Cerebellar cortex (tissue), 1 donor: ENCODE data around the gene LPIN2.
"Not testable (repeated sequence)": the region's sequence is repeated elsewhere in the genome, so short reads cannot be mapped to it uniquely, and the experiment has no call there.

ENCODE experiments used
- DNase-seq: peaks from one replicate; pipeline ENCODE4 v3.0.0-alpha.2; 2015; ENCODE audit warnings: low spot score

LPIN2 gene

DNA sequence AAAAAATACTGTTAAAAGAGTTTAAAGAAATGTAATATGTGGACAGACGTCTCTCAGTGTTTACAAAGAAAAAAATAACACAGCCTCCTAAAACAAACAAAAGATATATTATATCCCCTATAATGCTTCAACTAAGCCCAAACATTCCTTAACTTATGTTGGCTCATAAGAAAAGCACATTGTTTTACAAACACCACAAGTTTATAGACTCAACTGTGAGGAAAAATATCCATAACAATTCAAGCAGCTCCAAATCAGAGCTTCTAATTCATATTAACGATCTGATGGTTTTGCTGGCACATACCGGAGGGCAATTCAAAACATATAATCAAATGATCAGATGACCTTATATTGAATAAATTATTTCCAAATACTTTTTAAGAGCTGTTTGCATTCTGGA, 5.5 kb downstream of the LPIN2 start:
- DNase-seq, result no peak

GRCh38 chr18:3005462-3005861, 7.5 kb downstream of the LPIN2 start:
- DNase-seq, result no peak

DNA sequence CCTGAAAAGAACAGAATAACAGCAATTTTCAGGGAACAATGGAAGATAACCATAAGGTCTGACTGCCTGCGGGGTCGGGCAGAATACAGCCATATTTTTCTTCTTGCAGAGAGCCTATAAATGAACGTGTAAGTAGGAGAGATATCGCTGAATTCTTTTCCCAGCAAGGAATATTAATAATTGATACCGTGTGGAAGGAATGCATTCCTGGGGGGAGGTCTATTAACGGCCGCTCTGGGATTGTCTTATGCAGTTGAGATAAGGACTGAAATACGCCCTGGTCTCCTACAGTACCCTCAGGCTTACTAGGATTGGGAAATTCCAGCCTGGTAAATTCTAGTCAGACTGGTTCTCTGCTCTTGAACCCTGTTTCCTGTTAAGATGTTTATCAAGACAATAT, 9.2 kb downstream of the LPIN2 start:
- DNase-seq, result not testable (repeated sequence)

- no peak for DNase-seq
Measured at GRCh38 chr18:3002732-3003131, 10.2 kb downstream of the LPIN2 start.

DNA sequence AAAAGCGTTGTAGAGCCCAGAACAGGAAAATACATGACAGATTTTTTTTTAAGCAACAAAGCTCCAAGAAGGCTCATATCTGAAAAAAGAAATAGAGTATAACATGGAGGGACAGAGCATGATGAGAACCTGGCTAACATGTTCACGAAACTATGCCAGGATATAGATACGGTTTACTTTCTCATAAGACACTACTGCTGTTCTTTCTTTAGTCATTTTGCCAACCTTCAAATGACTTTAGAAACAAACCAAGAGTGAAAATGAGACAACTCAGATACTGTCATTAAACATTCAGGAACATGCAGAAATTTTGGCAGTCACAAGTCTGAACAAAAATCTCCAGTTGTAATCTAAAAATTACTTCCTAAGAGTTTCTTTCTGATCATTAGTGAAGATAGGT, 14.3 kb downstream of the LPIN2 start:
- DNase-seq, result no peak

GRCh38 chr18:2997846-2998564, 14.9 kb downstream of the LPIN2 start:
- DNase-seq, result no peak

GRCh38 chr18:2997429-2997828, 15.5 kb downstream of the LPIN2 start:
- DNase-seq, result no peak

DNA sequence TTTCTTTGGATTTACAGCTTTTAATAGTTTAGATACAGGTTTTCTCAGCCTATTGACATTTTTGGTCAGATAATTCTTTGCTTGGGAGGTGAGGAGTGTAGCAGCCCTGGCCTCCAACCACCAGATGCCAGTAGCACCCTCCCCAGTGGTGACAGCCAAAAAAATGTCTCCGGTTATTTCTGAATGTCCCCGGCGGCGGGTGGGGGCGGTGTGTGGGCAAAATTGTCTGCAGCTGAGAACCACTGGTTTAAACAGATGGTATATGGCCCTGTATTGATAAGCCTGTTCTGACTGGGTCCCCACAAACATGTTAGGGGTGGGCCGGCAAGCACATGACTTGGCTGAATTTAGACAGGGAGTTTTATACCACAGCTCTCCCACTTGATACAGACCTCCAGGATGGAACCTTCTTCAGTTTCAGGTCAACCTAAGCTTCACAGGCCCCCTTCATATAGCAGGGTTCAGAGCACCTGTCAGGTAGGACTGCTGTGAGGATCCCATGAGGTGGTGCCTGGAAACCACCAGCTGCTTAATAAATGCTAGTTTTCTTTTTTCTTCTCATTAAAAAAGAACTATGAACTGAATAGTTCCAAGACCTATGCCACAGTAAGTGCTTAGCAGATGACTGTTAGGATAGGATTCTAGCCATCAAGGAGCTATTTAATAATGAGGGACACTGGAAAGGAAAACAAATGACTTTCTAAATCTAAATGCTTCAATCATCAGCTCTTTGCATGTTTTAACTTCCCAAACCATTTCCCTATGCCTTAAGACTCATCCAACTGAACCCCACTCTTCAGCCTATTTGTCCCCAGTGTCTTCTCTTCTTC, 18.1 kb downstream of the LPIN2 start:
- DNase-seq, result no peak

DNA sequence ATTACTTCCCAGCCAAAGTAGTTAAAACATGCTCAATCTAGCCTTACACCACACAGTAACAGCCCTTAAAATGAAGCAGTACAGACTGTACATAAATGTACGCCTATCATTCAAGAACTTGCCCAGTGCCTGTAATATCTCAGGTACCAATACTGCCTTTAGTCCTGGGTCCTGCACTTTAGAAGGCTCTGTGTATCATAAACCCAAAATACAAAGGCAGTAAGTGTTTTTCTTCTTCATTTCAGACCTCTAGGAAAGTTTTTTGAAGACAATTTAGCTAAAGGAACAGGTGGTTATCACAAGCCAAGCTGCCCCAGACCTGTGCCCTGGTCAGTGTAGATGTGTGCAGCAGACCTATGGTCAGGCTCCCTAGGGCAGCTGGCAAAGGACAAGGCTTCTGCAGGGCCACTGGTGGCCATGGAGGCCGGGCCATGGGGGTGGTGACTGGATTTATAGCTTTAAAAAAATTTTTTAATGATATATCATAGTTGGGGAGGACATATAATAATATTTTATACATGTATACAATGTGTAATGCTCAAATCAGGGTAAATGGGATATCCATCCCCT, 18.8 kb downstream of the LPIN2 start:
- no peak for DNase-seq

GRCh38 chr18:2992995-2993877, 19.7 kb downstream of the LPIN2 start:
- DNase-seq, result no peak

- DNase-seq, result no peak
Measured at GRCh38 chr18:2990956-2991640, 21.8 kb downstream of the LPIN2 start.

GRCh38 chr18:2987876-2988790, 24.8 kb downstream of the LPIN2 start:
- DNase-seq, result no peak

DNA sequence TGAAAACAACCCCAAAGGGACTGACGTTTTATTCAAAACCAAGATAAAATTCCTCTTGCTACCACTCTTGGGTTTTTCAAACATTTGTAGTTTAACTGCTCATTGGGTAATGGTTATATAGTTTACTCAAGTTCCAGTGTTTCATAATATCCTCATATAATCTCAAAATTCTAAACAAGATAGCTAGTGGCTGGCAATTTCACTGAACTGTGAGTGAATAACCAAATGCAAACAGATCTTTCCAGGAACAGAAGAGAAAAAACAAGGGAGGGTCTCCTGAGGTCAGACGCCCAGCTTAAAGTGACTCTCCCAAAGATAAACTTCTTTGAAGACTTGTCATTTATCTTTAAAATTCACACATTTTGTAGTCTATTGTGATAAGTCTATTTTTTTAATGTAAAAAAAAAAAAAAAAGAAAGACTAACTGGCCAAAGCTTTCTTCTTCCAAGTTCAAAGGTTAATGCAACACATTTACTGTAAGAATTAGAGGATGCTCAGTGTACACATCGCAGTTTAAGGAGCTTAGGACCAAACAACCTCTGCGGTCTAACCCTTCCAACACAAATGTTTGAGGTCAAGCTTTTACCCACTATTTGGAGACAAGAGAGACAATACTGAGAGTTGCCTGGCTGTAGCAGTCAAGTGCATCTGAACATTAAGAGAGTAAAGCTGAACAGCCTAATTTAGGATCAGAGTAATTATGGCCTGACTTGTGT, 26.6 kb downstream of the LPIN2 start:
- DNase-seq, result no peak

- no peak for DNase-seq
Measured at GRCh38 chr18:2985628-2986027, 27.3 kb downstream of the LPIN2 start.

DNA sequence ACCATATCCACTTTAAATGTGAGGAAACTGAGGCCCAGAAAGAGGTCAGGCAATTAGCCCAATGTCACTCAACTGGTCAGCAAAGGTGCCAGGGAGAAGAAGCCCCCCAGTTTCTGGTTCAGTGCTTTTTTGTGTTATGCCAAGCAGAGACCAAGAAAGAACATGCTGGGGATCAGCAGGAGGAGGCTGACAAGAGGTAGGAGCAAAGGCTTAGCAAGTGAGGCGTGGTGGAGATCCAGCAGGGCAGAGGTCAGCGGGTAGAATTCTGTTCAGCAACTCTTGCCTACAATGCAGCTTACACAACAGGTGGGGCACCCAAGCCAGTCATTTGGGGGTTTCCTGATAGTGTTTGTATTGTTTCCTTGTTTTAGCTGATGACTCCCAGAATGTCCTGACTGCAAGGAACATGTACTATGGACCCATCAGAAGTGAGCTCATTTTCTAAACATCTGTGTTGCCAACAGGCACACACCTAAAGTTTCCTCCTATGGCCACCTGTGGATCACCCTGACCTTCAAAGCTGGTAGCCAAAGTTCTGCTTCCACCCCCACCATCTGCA, 28.2 kb downstream of the LPIN2 start:
- DNase-seq, result no peak

DNA sequence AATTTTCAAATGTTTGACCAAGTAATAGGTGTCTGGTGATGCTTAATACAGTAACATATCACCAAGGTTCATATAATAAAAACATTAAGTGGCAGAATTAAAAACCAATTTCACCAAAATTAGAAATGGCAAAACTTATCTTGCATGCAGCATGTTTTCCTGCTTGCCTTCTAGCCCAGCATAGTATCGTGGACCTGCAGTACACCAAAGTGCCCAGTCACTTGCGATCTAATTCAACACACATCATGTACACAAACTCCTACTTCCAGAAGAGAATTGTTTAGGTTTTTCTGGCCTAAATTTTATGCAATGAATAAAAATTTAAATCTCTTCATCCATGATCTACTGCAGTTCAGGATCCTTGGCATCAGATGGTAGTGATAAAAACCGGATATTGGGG, 28.9 kb downstream of the LPIN2 start:
- no peak for DNase-seq

DNA sequence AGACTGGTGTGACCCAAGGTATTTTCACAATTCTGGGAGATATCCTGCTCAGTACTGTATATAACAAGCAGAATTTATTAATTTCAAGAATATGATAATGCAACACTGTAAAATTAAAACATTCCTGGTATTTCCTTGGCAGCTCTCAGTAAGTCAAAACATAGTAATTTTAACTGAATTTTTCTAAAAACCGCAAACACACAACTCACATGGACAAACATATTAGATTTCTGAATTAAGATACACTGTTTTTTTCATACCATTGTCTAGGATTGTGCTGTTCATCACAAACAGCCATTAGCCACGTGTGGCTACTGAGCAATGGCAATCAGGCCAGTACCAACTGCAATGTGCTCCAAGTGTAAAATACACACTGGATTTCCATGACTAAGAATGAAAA, 29.6 kb downstream of the LPIN2 start:
- no peak for DNase-seq

DNA sequence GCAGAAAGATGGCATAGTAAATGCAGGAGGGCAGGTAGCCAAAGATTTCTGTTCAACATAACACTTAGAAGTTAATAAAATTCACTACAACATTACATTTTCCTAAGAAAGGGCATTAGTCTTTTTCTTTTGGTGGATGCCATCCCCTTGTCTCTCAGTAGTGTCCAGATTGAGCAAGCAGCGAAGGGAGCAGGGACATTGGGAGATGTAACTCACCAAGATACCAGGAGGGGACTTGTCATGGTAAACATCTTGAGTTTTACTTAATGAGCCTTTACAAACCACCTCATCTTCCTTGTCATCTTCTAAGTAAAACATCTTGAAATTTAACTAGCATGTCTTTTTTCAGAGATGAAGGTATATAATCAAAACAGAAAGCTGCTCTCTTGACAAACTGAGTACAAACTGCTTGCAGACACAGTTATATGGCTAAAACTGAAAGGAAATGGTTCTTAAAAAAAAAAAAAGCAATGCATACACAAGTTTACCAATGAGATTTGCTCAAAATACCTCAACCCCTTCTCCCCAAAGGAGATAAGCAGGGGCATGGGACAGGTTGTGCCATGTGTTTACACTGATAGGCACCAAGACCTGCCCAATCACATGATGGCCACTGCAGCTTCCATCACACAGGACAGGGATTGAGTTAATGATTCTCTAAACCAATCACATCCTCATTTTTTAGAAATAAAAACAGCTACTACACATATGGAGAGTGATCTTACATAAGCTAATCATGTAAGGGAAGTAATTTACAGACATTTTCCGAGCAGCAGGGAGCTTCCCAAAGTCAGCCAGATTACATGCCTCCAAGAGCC, 30.3 kb downstream of the LPIN2 start:
- no peak for DNase-seq

GRCh38 chr18:2982022-2982421, 30.9 kb downstream of the LPIN2 start:
- DNase-seq, result no peak
